Right atrium auricular region (tissue), 2 donors: ENCODE data around the gene GRN. TPM values are rescaled to one million over a fixed set of nuclear protein-coding genes. Genes with fewer than 3 reads are reported as not detected.
"Not testable (repeated sequence)": the region's sequence is repeated elsewhere in the genome, so short reads cannot be mapped to it uniquely, and the experiment has no call there.

ENCODE experiments used
- DNase-seq: peaks from one replicate; pipeline ENCODE4 v3.0.0-alpha.2; 2019; ENCODE audit warnings: low spot score
- H3K27ac ChIP-seq, 2 donors: fragments of 200-600 bp; sonication (generic); 1 replicate in 1 of 2; 2 replicates in 1 of 2; pipeline ENCODE4 v1.5.1; 2016 to 2019
- H3K27me3 ChIP-seq, 2 donors: fragments of 200-600 bp; sonication (generic); one replicate each; pipeline versions ENCODE4 v1.5.1 to v1.6.0; 2017 to 2019
- H3K36me3 ChIP-seq: fragments of 200-600 bp; sonication (generic); one replicate; pipeline ENCODE4 v1.5.1; 2016
- H3K4me1 ChIP-seq, 2 donors: fragments of 200-600 bp; sonication (generic); one replicate each; pipeline versions ENCODE4 v1.5.1 to v1.6.0; 2017 to 2019
- H3K4me3 ChIP-seq, 2 donors: fragments of 200-600 bp; sonication (generic); 1 replicate in 1 of 2; 2 replicates in 1 of 2; pipeline ENCODE4 v1.5.1; 2017 to 2019; ENCODE audit warnings: mild to moderate bottlenecking in 1 of 2, moderate library complexity in 1 of 2
- H3K9me3 ChIP-seq, 2 donors: fragments of 200-600 bp; sonication (generic); one replicate each; pipeline ENCODE4 v1.5.1; 2019
- CTCF ChIP-seq, 2 donors: fragments of 200-600 bp; sonication (generic); IDR thresholded peaks; one replicate each; pipeline ENCODE4 v1.5.1; 2019; ENCODE audit warnings: antibody characterized with exemption in 2 of 2
- total RNA-seq, 2 donors: library from RNA; depleted of rRNA; stranded (reverse); fragments of >200 nt; gene quantifications; one replicate each; pipeline ENCODE4 v1.1.0, GENCODE V29; 2016

Gene GRN
- total RNA-seq, 2 donors from 2014 or later, result 258 to 290 TPM

- H3K27me3 ChIP-seq, result no peaks in the 10 kb centered on the region
- no peaks in the 10 kb centered on the region for H3K9me3 ChIP-seq
- no peaks in the 10 kb centered on the region for H3K36me3 ChIP-seq
- TF ChIP-seq CTCF (IDR thresholded peaks at IDR 0.05), result no peak
- peaks cover 0 to 21% of the 10 kb centered on the region in 2 donors for H3K4me1 ChIP-seq
- DNase-seq, result no peak
- no peak overlapping the region for H3K4me3 ChIP-seq
- H3K27ac ChIP-seq, result no peak overlapping the region
Measured at GRCh38 chr17:44387804-44388203, 42.7 kb downstream of the GRN start.

DNA sequence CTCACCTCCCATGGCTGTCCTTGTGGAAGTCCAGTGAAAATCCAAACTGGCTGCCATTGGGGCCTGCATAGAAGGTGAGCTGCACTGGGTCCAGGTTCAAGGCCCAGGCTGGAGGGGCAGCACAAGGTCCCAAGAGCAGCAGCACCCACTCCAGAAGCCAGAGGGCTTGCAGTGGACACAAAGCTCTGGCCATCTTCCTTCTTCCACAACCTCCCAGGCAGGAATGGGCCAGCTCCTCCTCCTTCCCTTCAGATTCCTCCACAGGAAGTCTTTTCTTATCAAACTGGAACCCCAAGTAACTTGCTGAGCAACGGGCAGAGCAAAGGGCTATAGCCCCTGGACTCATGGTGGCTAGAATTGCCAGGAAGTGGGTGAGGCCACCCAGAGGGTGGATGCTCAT lies 44.2 kb downstream of the GRN start, which contains the start of gene ITGA2B:
ITGA2B (minus strand) TSS at position 369 of the 400 bp plus-strand sequence; CDS start at position 193, 176 bp downstream.
- no peak within 1 kb of the TSS for H3K4me3 ChIP-seq

DNA sequence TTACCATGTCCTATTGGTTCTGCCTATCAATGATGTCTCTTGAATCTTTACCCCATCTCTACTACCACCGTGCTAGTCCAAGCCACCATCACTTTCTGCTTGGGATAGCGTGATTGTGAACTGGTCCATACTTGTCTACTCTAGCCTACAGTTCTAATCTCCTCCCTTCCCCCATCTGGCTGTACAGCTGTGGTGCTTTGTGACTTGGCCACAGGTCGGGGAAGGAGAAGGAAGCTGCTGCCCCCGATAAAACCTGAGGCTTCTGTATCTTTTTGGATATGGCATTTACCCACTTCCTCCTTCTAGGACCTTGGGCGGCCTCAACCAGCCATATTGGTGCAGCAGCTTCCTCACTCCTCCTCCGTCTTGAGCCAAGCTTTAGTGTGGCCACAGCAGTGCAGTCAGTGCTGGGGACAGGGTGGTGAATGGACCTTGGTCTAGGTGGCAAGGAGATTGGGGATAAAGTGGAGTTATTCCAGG lies 44.7 kb downstream of the GRN start:
- Histone ChIP-seq H3K4me3 (no peak overlapping the region), H3K27me3 (no peaks in the 10 kb centered on the region), H3K9me3 (no peaks in the 10 kb centered on the region), H3K36me3 (no peaks in the 10 kb centered on the region), H3K4me1 (peaks cover 0 to 16% of the 10 kb centered on the region in 2 donors), H3K27ac (no peak overlapping the region)
- DNase-seq, result no peak
- TF ChIP-seq CTCF (IDR thresholded peaks at IDR 0.05), result no peak

More for the DNA sequence above, 44.2 kb downstream of the GRN start, which contains the start of gene ITGA2B:
- DNase-seq, result no peak
- no peak within 1 kb of the TSS for H3K27ac ChIP-seq
- TF ChIP-seq CTCF (IDR thresholded peaks at IDR 0.05), result no peak
- no peaks in the 10 kb centered on the region for H3K27me3 ChIP-seq
- no peaks in the 10 kb centered on the region for H3K36me3 ChIP-seq
- peaks cover 0 to 21% of the 10 kb centered on the region in 2 donors for H3K4me1 ChIP-seq
- H3K9me3 ChIP-seq, result no peaks in the 10 kb centered on the region

DNA sequence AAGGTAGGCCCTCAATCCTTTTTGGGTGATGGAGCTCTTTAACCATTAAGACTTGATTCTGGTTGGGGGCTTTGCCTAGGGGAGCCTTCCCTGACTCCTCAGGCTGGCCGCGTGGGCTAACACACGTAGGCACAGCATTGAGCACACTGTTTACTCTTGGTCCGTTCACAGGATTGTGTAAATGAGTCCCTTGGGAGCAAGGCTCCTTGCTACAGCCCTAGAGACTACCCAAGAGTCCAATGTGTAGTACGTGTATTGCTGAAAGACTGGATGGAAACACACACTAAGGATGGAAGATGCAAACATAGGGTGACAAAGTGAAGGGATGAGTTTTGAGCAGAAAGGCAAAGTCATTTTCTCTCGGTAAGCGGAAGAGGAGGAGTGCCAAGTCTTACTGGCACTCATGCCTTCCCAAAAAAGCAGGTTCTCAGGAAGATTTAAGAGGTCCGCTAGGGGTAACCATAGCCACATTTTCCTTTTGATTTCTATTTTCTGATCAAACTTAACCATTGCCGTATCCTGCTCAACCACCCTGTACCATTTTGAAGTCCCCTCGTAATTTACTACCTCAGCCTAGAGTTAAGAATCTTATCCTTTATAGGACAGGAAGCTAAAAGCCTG lies 45.3 kb downstream of the GRN start:
- H3K36me3 ChIP-seq, result no peaks in the 10 kb centered on the region
- H3K4me3 ChIP-seq, result no peak overlapping the region
- DNase-seq, result no peak
- no peak overlapping the region for H3K27ac ChIP-seq
- no peak for TF ChIP-seq CTCF (IDR thresholded peaks at IDR 0.05)
- H3K9me3 ChIP-seq, result no peaks in the 10 kb centered on the region
- H3K4me1 ChIP-seq, result peaks cover 0 to 10% of the 10 kb centered on the region in 2 donors
- H3K27me3 ChIP-seq, result no peaks in the 10 kb centered on the region

GRCh38 chr17:44394112-44394511 lies 49.0 kb downstream of the GRN start:
- DNase-seq, result peak; percentile 43
- H3K27me3 ChIP-seq, result not testable (repeated sequence)

GRCh38 chr17:44394833-44395232 lies 49.7 kb downstream of the GRN start:
- H3K4me1 ChIP-seq, result no peaks in the 10 kb centered on the region
- H3K9me3 ChIP-seq, result no peaks in the 10 kb centered on the region
- no peak for DNase-seq
- peaks cover 13% of the 10 kb centered on the region for H3K36me3 ChIP-seq
- no peak overlapping the region for H3K4me3 ChIP-seq
- TF ChIP-seq CTCF (IDR thresholded peaks at IDR 0.05), result no peak
- no peaks in the 10 kb centered on the region for H3K27me3 ChIP-seq
- H3K27ac ChIP-seq, result no peak overlapping the region

More at GRCh38 chr17:44394112-44394511, 49.0 kb downstream of the GRN start:
- H3K4me1 ChIP-seq, H3K9me3 ChIP-seq, H3K36me3 ChIP-seq, H3K4me3 ChIP-seq, H3K27ac ChIP-seq: not testable (repeated sequence)
